NOMO-1 treated with DMSO at 0.1 percent for 48 hours (cell line): ENCODE results near the gene NEURL1.
"Not testable (repeated sequence)": the region's sequence is repeated elsewhere in the genome, so short reads cannot be mapped to it uniquely, and the experiment has no call there.

Experiments used
- DNase-seq: peaks from one replicate; lab custom pipeline; 2025; ENCODE audit not compliant: unreplicated experiment; lab: John Stamatoyannopoulos, UW

The NEURL1 gene

GRCh38 chr10:103459615-103460014, 33.9 kb upstream of the NEURL1 start:
- DNase-seq: no peak

GRCh38 chr10:103463499-103463898, 30.0 kb upstream of the NEURL1 start:
- no peak for DNase-seq

GRCh38 chr10:103465411-103466179, 27.9 kb upstream of the NEURL1 start:
- no peak for DNase-seq

GRCh38 chr10:103466734-103467133, 26.8 kb upstream of the NEURL1 start:
- DNase-seq: no peak

- DNase-seq: no peak
These were observed 26.1 kb upstream of the NEURL1 start for GRCh38 chr10:103467406-103467805.

GRCh38 chr10:103469201-103469600, 24.3 kb upstream of the NEURL1 start:
- no peak for DNase-seq

- peak; percentile 87 for DNase-seq
These were observed 22.5 kb upstream of the NEURL1 start for GRCh38 chr10:103470761-103471653.

- peak; percentile 76 for DNase-seq
These were observed 21.5 kb upstream of the NEURL1 start for GRCh38 chr10:103472005-103472404.

- no peak for DNase-seq
These were observed 20.2 kb upstream of the NEURL1 start for GRCh38 chr10:103473261-103473671.

- no peak for DNase-seq
These were observed 19.4 kb upstream of the NEURL1 start for GRCh38 chr10:103474077-103474476.

GRCh38 chr10:103475437-103475836, 18.1 kb upstream of the NEURL1 start:
- DNase-seq: no peak

- peak; percentile 47 for DNase-seq
These were observed 17.3 kb upstream of the NEURL1 start for GRCh38 chr10:103476046-103476768.

GRCh38 chr10:103478671-103479070, 14.8 kb upstream of the NEURL1 start:
- no peak for DNase-seq

- no peak for DNase-seq
These were observed 14.4 kb upstream of the NEURL1 start, which contains the start of gene CALHM3 for GRCh38 chr10:103479135-103479534. CALHM3 (minus strand) TSS chr10:103479240; CDS start chr10:103479032, 208 bp downstream.

- DNase-seq: no peak
These were observed 13.0 kb upstream of the NEURL1 start for GRCh38 chr10:103480521-103480920.

- peak; percentile 75 for DNase-seq
These were observed 11.5 kb upstream of the NEURL1 start for GRCh38 chr10:103481974-103482531.

GRCh38 chr10:103486635-103487409, 6.7 kb upstream of the NEURL1 start:
- DNase-seq: not testable (repeated sequence)

GRCh38 chr10:103487410-103487708, 6.1 kb upstream of the NEURL1 start:
- DNase-seq: no peak

GRCh38 chr10:103490986-103491314, 2.6 kb upstream of the NEURL1 start:
- DNase-seq: no peak

- no peak for DNase-seq
These were observed 1.7 kb upstream of the NEURL1 start for GRCh38 chr10:103491729-103492364.
